ENCODE data around the gene CALML5.
"Not testable (repeated sequence)": the region's sequence is repeated elsewhere in the genome, so short reads cannot be mapped to it uniquely, and the experiment has no call there.

GRCh38 chr10:5475088-5475487 is 24.3 kb downstream of the CALML5 start:
- not testable (repeated sequence) for TF ChIP-seq POLR2A, CTCF (IDR thresholded peaks at IDR 0.05)

Measured in prostate gland (tissue), 2 donors.